Activated T-cell treated with anti-CD3 and anti-CD28 coated beads for 24 hours (primary cell): ENCODE measurements around the gene SERPINB8.
"Not testable (repeated sequence)": the region's sequence is repeated elsewhere in the genome, so short reads cannot be mapped to it uniquely, and the experiment has no call there.

Experiments used
- DNase-seq: peaks from one replicate; pipeline ENCODE4 v3.0.0-alpha.2; 2020; ENCODE audit warnings: low read depth

The SERPINB8 gene

GRCh38 chr18:63969942-63970808 lies at the start of gene SERPINB8:
Gene SERPINB8 (plus strand): TSS chr18:63970081. CDS start chr18:63978309, 8,228 bp downstream.
- DNase-seq, result peak; percentile 70

GRCh38 chr18:63922049-63922448 lies 47.8 kb upstream of the SERPINB8 start:
- no peak for DNase-seq

GRCh38 chr18:63924551-63924950 lies 45.3 kb upstream of the SERPINB8 start:
- no peak for DNase-seq

GRCh38 chr18:63928331-63928730 lies 41.5 kb upstream of the SERPINB8 start:
- DNase-seq, result no peak

- DNase-seq, result not testable (repeated sequence)
Measured at GRCh38 chr18:63929369-63929768, 40.5 kb upstream of the SERPINB8 start.

GRCh38 chr18:63930773-63931354 lies 39.0 kb upstream of the SERPINB8 start:
- DNase-seq, result no peak

GRCh38 chr18:63936156-63936931 lies 33.5 kb upstream of the SERPINB8 start:
- DNase-seq, result peak; percentile 29

GRCh38 chr18:63936932-63937393 lies 32.9 kb upstream of the SERPINB8 start:
- no peak for DNase-seq

GRCh38 chr18:63940008-63940407 lies 29.9 kb upstream of the SERPINB8 start:
- DNase-seq, result no peak

- not testable (repeated sequence) for DNase-seq
Measured at GRCh38 chr18:63940543-63941050, 29.3 kb upstream of the SERPINB8 start.

GRCh38 chr18:63947051-63947790 lies 22.7 kb upstream of the SERPINB8 start:
- DNase-seq, result no peak

GRCh38 chr18:63949068-63949737 lies 20.7 kb upstream of the SERPINB8 start, which contains the start of gene HMSD:
Gene HMSD (plus strand): TSS chr18:63949301. CDS start chr18:63953456, 4,155 bp downstream.
- peak; percentile 38 for DNase-seq

GRCh38 chr18:63951302-63951705 lies 18.6 kb upstream of the SERPINB8 start:
- no peak for DNase-seq

GRCh38 chr18:63953811-63954210 lies 16.1 kb upstream of the SERPINB8 start:
- no peak for DNase-seq

- DNase-seq, result no peak
Measured at GRCh38 chr18:63956755-63957154, 13.1 kb upstream of the SERPINB8 start.

- no peak for DNase-seq
Measured at GRCh38 chr18:63960891-63961290, 9.0 kb upstream of the SERPINB8 start.

GRCh38 chr18:63961435-63961980 lies 8.4 kb upstream of the SERPINB8 start:
- DNase-seq, result no peak

GRCh38 chr18:63962137-63962536 lies 7.7 kb upstream of the SERPINB8 start:
- no peak for DNase-seq

- peak; percentile 27 for DNase-seq
Measured at GRCh38 chr18:63963615-63964256, 6.1 kb upstream of the SERPINB8 start.

- DNase-seq, result no peak
Measured at GRCh38 chr18:63964908-63965307, 5.0 kb upstream of the SERPINB8 start.
